ENCODE measurements around the gene FOXF1.

DNA sequence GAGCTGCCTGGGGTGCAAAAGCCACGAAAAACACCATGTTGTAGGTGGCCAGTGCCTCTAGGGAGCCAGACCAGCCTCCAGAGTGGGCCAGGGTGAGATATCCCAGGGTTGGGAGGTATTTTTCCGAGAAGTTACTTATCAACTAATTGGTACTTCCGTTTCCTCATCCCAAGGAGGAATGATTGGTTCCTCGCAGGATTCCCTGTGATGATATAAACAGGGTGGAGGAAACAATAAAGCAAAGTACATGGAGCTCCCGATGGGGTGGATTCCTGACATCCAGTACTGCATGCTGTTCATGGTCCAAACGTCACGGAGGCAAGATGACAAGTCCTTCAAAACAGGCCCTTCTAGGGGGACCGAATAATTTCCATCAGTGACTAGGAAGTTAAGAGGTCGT lies 39.4 kb upstream of the FOXF1 start:
- TF ChIP-seq EZH2 (IDR thresholded peaks at IDR 0.05; ENCODE audit: insufficient read depth, poor library complexity, severe bottlenecking) (no peak), EZH2phosphoT487 (IDR thresholded peaks at IDR 0.05; ENCODE audit: insufficient read depth, low read depth) (no peak)
